Lower leg skin (tissue), 4 donors: ENCODE results near the gene PRR5. TPM values are rescaled to one million over a fixed set of nuclear protein-coding genes. Genes with fewer than 3 reads are reported as not detected.

ENCODE experiments used
- DNase-seq, 2 donors: peaks; one replicate each; pipeline ENCODE4 v3.0.0-alpha.2; 2019; ENCODE audit warnings: low spot score in 2 of 2
- H3K4me3 ChIP-seq: fragments of 200-600 bp; sonication (generic); 2 replicates; pipeline ENCODE4 v1.5.1; 2017; ENCODE audit warnings: mild to moderate bottlenecking, low read depth; ENCODE audit not compliant: poor library complexity, severe bottlenecking
- POLR2A ChIP-seq, 2 donors: fragments of 450-650 bp; IDR thresholded peaks; one replicate each; pipeline ENCODE4 v1.6.1; 2016 to 2017; ENCODE audit warnings: antibody characterized with exemption in 2 of 2, mild to moderate bottlenecking in 1 of 2, moderate library complexity in 1 of 2
- WGBS, 2 donors: methylation state at CpG; one replicate each; pipeline ENCODE4 v1.1.5; 2018; 5-methylcytosine and 5-hydroxymethylcytosine counted together
- intact Hi-C: fragments of 100-400 bp; cut with DNase I; formaldehyde crosslinking; loops from one replicate; pipeline ENCODE4 v1.15.0; 2023; ENCODE audit warnings: low total_unique reads
- total RNA-seq, 4 donors: library from RNA; depleted of rRNA; stranded (reverse); fragments of >200 nt; gene quantifications; one replicate each; pipeline ENCODE4 v1.1.0, GENCODE V29; 2016
- TF ChIP-seq, protein P1 (sequence below), 3 donors: fragments of 450-650 bp; IDR thresholded peaks; one replicate each; pipeline ENCODE4 v1.5.1; 2016; ENCODE audit warnings: antibody characterized with exemption in 3 of 3, mild to moderate bottlenecking in 3 of 3, moderate library complexity in 2 of 3

The PRR5 gene
- total RNA-seq, 4 donors from 2014 or later: 18.7 to 28.4 (median 19.6) TPM

DNA sequence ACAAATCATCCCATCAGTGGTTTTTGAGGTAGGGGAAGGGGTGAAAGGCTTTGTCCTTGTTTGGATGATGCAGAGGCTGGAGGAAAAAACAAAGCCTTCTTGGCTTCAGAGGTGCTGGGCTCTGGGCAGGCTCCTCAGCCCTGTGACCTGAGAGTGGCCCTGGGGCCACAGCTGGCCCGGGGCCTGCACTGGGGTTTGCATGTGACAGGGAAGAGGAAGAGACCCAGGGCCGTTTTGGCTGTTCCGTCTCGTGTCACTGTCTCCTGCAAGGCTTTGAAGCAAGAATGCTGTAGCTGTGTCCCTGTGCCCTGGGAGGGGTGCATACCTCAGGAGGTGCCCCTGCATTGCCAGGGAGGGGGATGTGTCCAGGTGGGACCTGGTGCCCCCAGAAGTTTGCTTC is 63.0 kb downstream of the PRR5 start:
- intact Hi-C loops: no loop called here
- H3K4me3 ChIP-seq: no peak overlapping the region
- TF ChIP-seq, protein P1, sequence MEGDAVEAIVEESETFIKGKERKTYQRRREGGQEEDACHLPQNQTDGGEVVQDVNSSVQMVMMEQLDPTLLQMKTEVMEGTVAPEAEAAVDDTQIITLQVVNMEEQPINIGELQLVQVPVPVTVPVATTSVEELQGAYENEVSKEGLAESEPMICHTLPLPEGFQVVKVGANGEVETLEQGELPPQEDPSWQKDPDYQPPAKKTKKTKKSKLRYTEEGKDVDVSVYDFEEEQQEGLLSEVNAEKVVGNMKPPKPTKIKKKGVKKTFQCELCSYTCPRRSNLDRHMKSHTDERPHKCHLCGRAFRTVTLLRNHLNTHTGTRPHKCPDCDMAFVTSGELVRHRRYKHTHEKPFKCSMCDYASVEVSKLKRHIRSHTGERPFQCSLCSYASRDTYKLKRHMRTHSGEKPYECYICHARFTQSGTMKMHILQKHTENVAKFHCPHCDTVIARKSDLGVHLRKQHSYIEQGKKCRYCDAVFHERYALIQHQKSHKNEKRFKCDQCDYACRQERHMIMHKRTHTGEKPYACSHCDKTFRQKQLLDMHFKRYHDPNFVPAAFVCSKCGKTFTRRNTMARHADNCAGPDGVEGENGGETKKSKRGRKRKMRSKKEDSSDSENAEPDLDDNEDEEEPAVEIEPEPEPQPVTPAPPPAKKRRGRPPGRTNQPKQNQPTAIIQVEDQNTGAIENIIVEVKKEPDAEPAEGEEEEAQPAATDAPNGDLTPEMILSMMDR (IDR thresholded peaks at IDR 0.05): no peak
- TF ChIP-seq POLR2A (IDR thresholded peaks at IDR 0.05): no peak
- 51% methylated on average over 4 of the region's 4 CpGs for WGBS, 2 donors
- DNase-seq: no peak

DNA sequence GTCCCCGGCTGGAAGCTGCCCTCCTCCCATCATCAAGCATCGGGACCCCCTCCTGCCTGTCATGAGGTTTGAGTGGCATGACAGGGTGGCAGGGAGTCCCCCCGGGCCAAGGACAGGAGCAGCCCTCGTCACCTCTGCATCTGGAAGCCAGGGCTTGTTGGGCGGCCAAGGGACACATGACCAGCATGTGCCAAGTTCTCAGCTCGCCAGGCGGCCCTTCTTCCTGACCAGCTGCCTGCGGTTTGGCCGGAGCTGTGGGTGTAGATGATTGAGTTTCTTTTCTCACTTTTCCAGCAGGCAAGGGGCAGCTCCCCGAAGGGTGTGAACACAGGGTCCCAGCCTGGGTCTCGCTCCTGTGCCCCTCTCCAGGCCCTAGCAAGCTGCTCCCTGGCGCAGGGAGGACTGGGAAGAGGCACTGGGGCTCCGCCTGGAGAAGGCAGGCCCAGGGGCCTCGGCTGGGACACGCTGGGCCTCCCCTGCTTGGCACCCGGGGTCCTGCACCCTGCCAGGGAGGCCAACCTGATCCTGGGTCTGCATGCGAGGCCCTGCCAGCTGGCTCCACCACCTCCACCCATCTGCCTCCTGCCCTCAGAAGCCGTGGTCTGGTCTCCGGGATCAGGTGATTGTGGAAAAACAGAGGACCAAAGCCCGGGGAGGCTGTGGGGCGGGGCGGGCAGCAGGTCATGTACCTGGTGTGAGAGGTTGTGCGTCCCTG is 63.7 kb downstream of the PRR5 start:
- WGBS, 2 donors: 62 to 69% methylated on average over 21 to 23 of the region's 23 CpGs
- no peak overlapping the region for H3K4me3 ChIP-seq
- no peak for DNase-seq
- TF ChIP-seq, protein P1 (IDR thresholded peaks at IDR 0.05): no peak
- no peak for TF ChIP-seq POLR2A (IDR thresholded peaks at IDR 0.05)
- intact Hi-C loops: no loop called here

DNA sequence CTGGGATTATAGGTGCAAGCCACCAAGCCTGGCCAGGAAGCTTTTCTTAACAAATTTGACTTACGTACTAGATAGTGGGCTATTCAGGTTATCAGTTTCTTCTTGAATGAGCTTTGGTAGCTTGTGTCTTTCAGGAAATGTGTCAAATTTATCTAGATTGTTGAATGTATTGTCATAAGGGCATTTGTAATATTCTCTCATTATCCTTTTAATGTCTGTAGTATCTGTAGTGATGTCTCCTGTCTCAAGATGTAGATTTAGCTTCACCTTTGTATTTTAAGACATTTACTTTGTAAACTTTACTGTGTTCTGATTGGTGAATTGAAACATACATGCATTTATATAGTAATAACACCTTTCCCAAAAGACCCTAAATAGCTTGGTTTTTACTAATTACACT is 71.1 kb downstream of the PRR5 start:
- H3K4me3 ChIP-seq: no peak overlapping the region
- TF ChIP-seq POLR2A (IDR thresholded peaks at IDR 0.05): no peak
- TF ChIP-seq, protein P1 (IDR thresholded peaks at IDR 0.05): no peak
- intact Hi-C loops: no loop called here
- no peak for DNase-seq
- WGBS, 2 donors: 93 to 96% methylated on average over 1 of the region's 1 CpG

DNA sequence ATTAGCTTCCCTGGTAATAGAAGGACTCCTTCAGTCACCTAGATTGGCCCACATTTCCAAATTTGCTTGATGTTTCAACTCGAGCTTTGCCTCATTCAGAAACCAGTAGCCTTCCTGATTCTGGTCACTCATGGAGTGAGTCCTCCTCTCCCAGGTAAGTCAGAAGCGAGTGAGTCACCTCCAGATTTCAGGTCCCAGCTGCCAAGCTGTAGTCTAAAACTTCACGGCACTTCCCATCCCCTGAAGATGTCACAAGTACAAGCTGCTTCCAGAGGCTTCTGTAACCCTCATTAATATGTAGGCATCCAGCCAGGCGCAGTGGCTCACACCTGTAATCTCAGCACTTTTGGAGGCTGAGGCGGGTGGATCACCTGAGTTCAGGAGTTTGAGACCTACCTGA is 73.9 kb downstream of the PRR5 start:
- no peak for DNase-seq
- TF ChIP-seq, protein P1 (IDR thresholded peaks at IDR 0.05): no peak
- TF ChIP-seq POLR2A (IDR thresholded peaks at IDR 0.05): no peak
- 76% methylated on average over 5 of the region's 5 CpGs for WGBS, 2 donors

DNA sequence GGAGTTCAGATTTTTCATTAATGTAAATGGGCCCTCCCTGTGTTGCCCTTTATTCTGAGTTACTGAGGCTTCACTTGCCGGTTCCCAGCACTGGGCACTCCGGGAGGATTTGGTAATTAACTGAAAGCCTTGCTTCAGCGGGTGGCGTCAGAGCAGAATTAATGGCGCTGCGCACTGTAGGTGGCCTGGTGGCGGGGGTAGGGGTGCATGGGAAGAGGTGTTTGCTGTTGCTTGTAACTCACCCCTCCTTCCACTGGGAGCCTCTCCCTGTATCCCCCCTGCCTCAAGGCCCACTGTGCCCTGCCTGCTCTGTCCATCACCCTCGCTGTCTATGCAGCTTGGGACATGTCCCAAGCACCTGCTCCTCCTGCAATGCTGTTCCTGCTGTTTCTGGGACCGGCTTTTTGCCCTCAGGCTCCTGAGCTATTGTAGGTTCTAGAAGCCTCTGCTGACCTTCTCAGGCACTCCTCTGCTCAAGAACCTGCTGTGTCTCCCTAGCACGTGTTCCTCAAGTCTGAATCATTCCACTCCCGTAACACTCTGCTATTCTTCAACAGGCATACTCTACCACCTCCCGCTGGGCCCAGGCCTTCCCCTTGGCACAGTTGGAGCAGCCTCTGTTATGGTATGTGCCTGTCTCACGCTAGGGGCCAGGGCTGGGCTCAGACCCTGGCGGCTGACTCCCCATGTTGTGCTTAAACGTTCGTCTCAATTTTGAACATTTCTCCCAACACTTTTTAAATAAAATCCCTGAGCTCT is 74.8 kb downstream of the PRR5 start:
- TF ChIP-seq POLR2A (IDR thresholded peaks at IDR 0.05): no peak
- TF ChIP-seq, protein P1 (IDR thresholded peaks at IDR 0.05): no peak
- H3K4me3 ChIP-seq: no peak overlapping the region
- 80% methylated on average over 16 of the region's 16 CpGs for WGBS, 2 donors
- no peak for DNase-seq
- intact Hi-C loops: no loop called here

More for the DNA sequence above, 73.9 kb downstream of the PRR5 start:
- H3K4me3 ChIP-seq: no peak overlapping the region
- intact Hi-C loops: no loop called here
